Panc1 (cell line): Measurements from ENCODE around the gene MGME1. TPM values are rescaled to one million over a fixed set of nuclear protein-coding genes. Genes with fewer than 3 reads are reported as not detected.

Source experiments
- ATAC-seq: fragments of 200-7000 bp; cut with Tn5 transposase; 2 replicates; pipeline ENCODE4 v1.9.1; 2020; ENCODE audit warnings: mild to moderate bottlenecking, moderate library complexity
- BruUV-seq: library from RNA; stranded (reverse); fragments of 400-500 nt; replicated peaks from 2 replicates; lab custom pipeline; 2021; lab: Mats Ljungman, UMichigan
- CTCF ChIA-PET: fragments of 300-600 bp; sonication (Branson Sonifier 250); formaldehyde crosslinking; loops from one replicate; lab custom pipeline; 2022; ENCODE audit warnings: antibody characterized with exemption; lab: Charles Lee
- POLR2A ChIA-PET: fragments of 300-600 bp; sonication (Branson Sonifier 250); formaldehyde crosslinking; loops from one replicate; lab custom pipeline; 2022; ENCODE audit warnings: antibody characterized with exemption; lab: Charles Lee
- DNase-seq: peaks from one replicate; pipeline ENCODE4 v3.0.0-alpha.2; 2010; ENCODE audit warnings: low read depth, low spot score
- H3K27ac ChIP-seq: 2 replicates; pipeline ENCODE4 v1.5.1; 2011; ENCODE audit warnings: mild to moderate bottlenecking, low read length, inconsistent platforms
- H3K27me3 ChIP-seq: fragments of 200-500 bp; sonication (Bioruptor generic); 2 replicates; pipeline ENCODE4 v1.6.0; 2014; ENCODE audit warnings: low read length, inconsistent platforms; ENCODE audit not compliant: control insufficient read depth, insufficient read depth
- H3K36me3 ChIP-seq: fragments of 200-500 bp; sonication (Bioruptor generic); 2 replicates; pipeline ENCODE4 v1.5.1; 2014; ENCODE audit warnings: inconsistent platforms, mild to moderate bottlenecking, low read length, moderate library complexity; ENCODE audit not compliant: control insufficient read depth, insufficient read depth
- H3K4me1 ChIP-seq: 2 replicates; pipeline ENCODE4 v1.5.1; 2011; ENCODE audit warnings: inconsistent platforms, mild to moderate bottlenecking, low read length, moderate library complexity; ENCODE audit not compliant: control insufficient read depth, insufficient read depth
- H3K4me3 ChIP-seq, 2 experiments: 2 replicates each; pipeline ENCODE4 v1.5.1; 2011 to 2012; ENCODE audit warnings: low read depth in 2 of 2, low read length in 2 of 2, mild to moderate bottlenecking in 2 of 2, inconsistent platforms in 1 of 2, moderate library complexity in 1 of 2
- H3K9me3 ChIP-seq: fragments of 200-500 bp; sonication (Bioruptor generic); 2 replicates; pipeline ENCODE4 v1.5.1; 2014; ENCODE audit warnings: low read depth, mild to moderate bottlenecking, inconsistent platforms, low read length, moderate library complexity; ENCODE audit not compliant: control insufficient read depth, insufficient read depth
- CTCF ChIP-seq: fragments of 450-650 bp; IDR thresholded peaks from 2 replicates; pipeline ENCODE4 v1.5.1; 2017; ENCODE audit warnings: mild to moderate bottlenecking
- POLR2AphosphoS5 ChIP-seq: IDR thresholded peaks from 2 replicates; pipeline ENCODE4 v1.6.1; 2012; ENCODE audit warnings: mild to moderate bottlenecking, low read depth, low read length, moderate library complexity
- REST ChIP-seq, 2 experiments: IDR thresholded peaks; 2 replicates each; pipeline ENCODE4 v1.6.1; 2011 to 2012; ENCODE audit warnings: low read depth in 2 of 2, control low read depth in 1 of 2, low read length in 1 of 2, mild to moderate bottlenecking in 1 of 2, moderate library complexity in 1 of 2; ENCODE audit not compliant: insufficient read depth in 1 of 2
- SIN3A ChIP-seq: IDR thresholded peaks from 2 replicates; pipeline ENCODE4 v1.6.1; 2012; ENCODE audit warnings: low read depth, mild to moderate bottlenecking, low read length, moderate library complexity, borderline replicate concordance; ENCODE audit not compliant: insufficient read depth
- TCF7L2 ChIP-seq: IDR thresholded peaks from 2 replicates; pipeline ENCODE4 v1.6.1; 2011; ENCODE audit warnings: mild to moderate bottlenecking, low read depth, low read length, inconsistent platforms
- in situ Hi-C: cut with HindIII; loops from 2 replicates; pipeline ENCODE4 v1.10.0; 2016; ENCODE audit warnings: low sequenced_read_pairs, low pct_unique_long_range_greater_than_20kb
- intact Hi-C: fragments of 100-400 bp; cut with micrococcal nuclease; formaldehyde crosslinking; loops from one replicate; pipeline ENCODE4 v1.10.0; 2022; ENCODE audit not compliant: unreplicated experiment
- total RNA-seq: library from RNA; stranded (reverse); gene quantifications from one replicate; pipeline ENCODE4 v1.2.1, GENCODE V29; 2021; ENCODE audit not compliant: unreplicated experiment

Gene MGME1
- total RNA-seq, 1 experiment from 2014 or later: 27.0 TPM

- Histone ChIP-seq H3K9me3 (no peaks in the 10 kb centered on the region), H3K4me1 (peaks cover 9% of the 10 kb centered on the region; the same call in 1 of the 2 replicates), H3K4me3 (no peak overlapping the region), H3K27ac (no peak overlapping the region), H3K27me3 (no peaks in the 10 kb centered on the region), H3K36me3 (no peaks in the 10 kb centered on the region)
- no peak for DNase-seq
- CTCF ChIA-PET: no interaction called here
- TF ChIP-seq CTCF (no peak), POLR2AphosphoS5 (no peak), REST (IDR thresholded peaks at IDR 0.05; ENCODE audit: insufficient read depth in 1 of 2, low read depth in 2 of 2, low read length in 1 of 2) (no peak), TCF7L2 (no peak), SIN3A (no peak)
- no TSS peak for BruUV-seq
- POLR2A ChIA-PET: no interaction called here
- ATAC-seq: no peak
- intact Hi-C loops (no loop called here), in situ Hi-C loops (no loop called here)
Observed at GRCh38 chr20:17932396-17932795, 36.4 kb upstream of the MGME1 start.

GRCh38 chr20:17933121-17933520 lies 35.7 kb upstream of the MGME1 start:
- Histone ChIP-seq H3K27ac (no peak overlapping the region), H3K27me3 (no peaks in the 10 kb centered on the region), H3K36me3 (no peaks in the 10 kb centered on the region), H3K4me3 (no peak overlapping the region), H3K9me3 (no peaks in the 10 kb centered on the region), H3K4me1 (peaks cover 11% of the 10 kb centered on the region; the same call in 1 of the 2 replicates)
- intact Hi-C loops: no loop called here
- DNase-seq: no peak
- ChIA-PET CTCF (no interaction called here), POLR2A (no interaction called here)
- TF ChIP-seq TCF7L2 (no peak), REST (IDR thresholded peaks at IDR 0.05; ENCODE audit: insufficient read depth in 1 of 2, low read depth in 2 of 2, low read length in 1 of 2) (no peak), POLR2AphosphoS5 (no peak), CTCF (no peak), SIN3A (no peak)
- ATAC-seq: no peak
- in situ Hi-C loops: no loop called here
- no TSS peak for BruUV-seq
